Testis (tissue), 3 donors: ENCODE measurements around the gene KPTN. TPM values are rescaled to one million over a fixed set of nuclear protein-coding genes. Genes with fewer than 3 reads are reported as not detected.

Experiments
- DNase-seq: peaks from one replicate; pipeline ENCODE4 v3.0.0-alpha.2; 2019
- H3K27ac ChIP-seq, 2 donors: fragments of 200-600 bp; sonication (generic); one replicate each; pipeline ENCODE4 v1.5.1; 2019
- H3K27me3 ChIP-seq: fragments of 200-600 bp; sonication (generic); one replicate; pipeline ENCODE4 v1.5.1; 2019
- H3K36me3 ChIP-seq: fragments of 200-600 bp; sonication (generic); one replicate; pipeline ENCODE4 v1.5.1; 2017; ENCODE audit warnings: low read depth; ENCODE audit errors: missing control alignments
- H3K4me1 ChIP-seq: fragments of 200-600 bp; sonication (generic); one replicate; pipeline ENCODE4 v1.5.1; 2019
- H3K4me3 ChIP-seq, 2 donors: fragments of 200-600 bp; sonication (generic); one replicate each; pipeline ENCODE4 v1.5.1; 2017 to 2019
- H3K9me3 ChIP-seq: fragments of 200-600 bp; sonication (generic); one replicate; pipeline ENCODE4 v1.5.1; 2017
- CTCF ChIP-seq, 3 experiments: fragments of 450-650 bp in 2 of 3; fragments of 200-600 bp in 1 of 3; sonication (generic) in 1 of 3; IDR thresholded peaks; one replicate each; pipeline ENCODE4 v1.5.1; 2016 to 2019; ENCODE audit warnings: antibody characterized with exemption in 3 of 3, mild to moderate bottlenecking in 2 of 3, moderate library complexity in 1 of 3
- POLR2A ChIP-seq: fragments of 450-650 bp; IDR thresholded peaks from one replicate; pipeline ENCODE4 v1.6.1; 2017; ENCODE audit warnings: antibody characterized with exemption, mild to moderate bottlenecking, moderate library complexity
- WGBS, 2 donors: methylation state at CpG; one replicate each; pipeline ENCODE4 v1.1.5; 2018; 5-methylcytosine and 5-hydroxymethylcytosine counted together
- intact Hi-C: fragments of 100-400 bp; cut with DNase I; formaldehyde crosslinking; loops from one replicate; pipeline ENCODE4 v1.15.1; 2023; ENCODE audit warnings: low total_unique reads
- polyA plus RNA-seq: library from polyadenylated mRNA; stranded (reverse); fragments of 350-450 nt; fragmentation: Illumina TruSeq; extraction: RNeasy Lipid Tissue Mini Kit (QIAGEN cat#74804); gene quantifications from one replicate; pipeline ENCODE4 v1.2.3, GENCODE V29; 2014; ENCODE audit warnings: low read depth, low replicate concordance; ENCODE audit not compliant: insufficient read depth
- total RNA-seq, 2 donors: library from RNA; depleted of rRNA; stranded (reverse); fragments of >200 nt; gene quantifications; one replicate each; pipeline ENCODE4 v1.2.3, GENCODE V29; 2016

The KPTN gene
- total and polyA plus RNA-seq, 3 donors from 2014 or later: 12.9 to 30.0 (median 13.5) TPM

DNA sequence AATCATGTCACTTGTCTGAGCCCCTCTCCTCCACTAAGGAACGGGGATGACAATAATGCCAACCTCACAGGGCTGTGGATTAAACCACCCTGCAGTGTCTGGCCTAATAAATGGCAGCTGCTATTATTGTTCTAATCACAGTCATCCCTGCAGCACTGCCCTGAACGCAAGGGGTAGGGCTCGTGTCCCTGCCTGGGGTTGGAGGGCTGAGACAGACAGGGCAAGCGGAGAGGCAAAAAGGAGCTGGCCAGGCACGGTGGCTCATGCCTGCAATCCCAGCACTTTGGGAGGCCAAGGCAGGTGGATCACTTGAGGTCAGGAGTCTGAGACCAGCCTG is 10.2 kb upstream of the KPTN start:
- 84 to 92% methylated on average over 5 of the region's 5 CpGs for WGBS, 2 donors
- H3K36me3 ChIP-seq: no peaks in the 10 kb centered on the region
- intact Hi-C loops: no loop called here

GRCh38 chr19:47493378-47494210 is 9.6 kb upstream of the KPTN start:
- Histone ChIP-seq H3K4me1 (no peaks in the 10 kb centered on the region), H3K36me3 (no peaks in the 10 kb centered on the region), H3K9me3 (no peaks in the 10 kb centered on the region), H3K27me3 (no peaks in the 10 kb centered on the region), H3K27ac (no peak overlapping the region), H3K4me3 (no peak overlapping the region)
- intact Hi-C loops: no loop called here
- DNase-seq: no peak
- TF ChIP-seq CTCF (IDR thresholded peaks at IDR 0.05): no peak
- TF ChIP-seq POLR2A: no peak
- WGBS, 2 donors: 86 to 93% methylated on average over 12 to 18 of the region's 18 CpGs

More for the DNA sequence above, 10.2 kb upstream of the KPTN start:
- Histone ChIP-seq H3K4me1 (no peaks in the 10 kb centered on the region), H3K27ac (no peak overlapping the region), H3K4me3 (no peak overlapping the region), H3K9me3 (no peaks in the 10 kb centered on the region), H3K27me3 (no peaks in the 10 kb centered on the region)
- TF ChIP-seq CTCF (IDR thresholded peaks at IDR 0.05) (no peak), POLR2A (no peak)
- DNase-seq: no peak

GRCh38 chr19:47492571-47493377 is 8.8 kb upstream of the KPTN start:
- no peaks in the 10 kb centered on the region for H3K36me3 ChIP-seq
- TF ChIP-seq CTCF (IDR thresholded peaks at IDR 0.05) (no peak), POLR2A (no peak)
- WGBS, 2 donors: 72 to 73% methylated on average over 16 to 23 of the region's 23 CpGs
- intact Hi-C loops: no loop called here
- no peaks in the 10 kb centered on the region for H3K4me1 ChIP-seq
- no peak overlapping the region for H3K4me3 ChIP-seq
- no peak overlapping the region for H3K27ac ChIP-seq
- DNase-seq: no peak
- no peaks in the 10 kb centered on the region for H3K9me3 ChIP-seq
- H3K27me3 ChIP-seq: no peaks in the 10 kb centered on the region

DNA sequence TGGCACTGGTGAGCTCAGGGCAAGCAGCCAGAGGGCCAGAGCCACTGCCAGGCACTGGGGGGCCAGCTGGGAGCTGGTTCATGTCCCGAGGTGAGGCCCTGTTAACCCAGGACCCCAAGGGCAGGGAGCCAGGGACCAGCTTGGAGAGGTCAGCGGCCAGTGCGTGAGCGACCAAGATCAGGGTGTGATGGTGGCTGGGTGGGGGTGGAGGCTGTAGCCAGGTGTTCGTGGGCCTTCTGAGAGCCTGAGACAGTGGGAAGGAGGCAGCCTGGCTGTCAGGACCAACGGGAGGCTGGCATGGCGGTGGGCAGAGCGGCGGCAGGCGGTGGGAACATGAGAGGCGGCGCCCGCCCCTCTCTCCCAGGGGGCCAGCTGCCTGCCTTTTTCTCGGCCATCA is 8.1 kb upstream of the KPTN start:
- Histone ChIP-seq H3K4me1 (no peaks in the 10 kb centered on the region), H3K4me3 (no peak overlapping the region), H3K36me3 (no peaks in the 10 kb centered on the region), H3K27me3 (no peaks in the 10 kb centered on the region), H3K9me3 (no peaks in the 10 kb centered on the region), H3K27ac (no peak overlapping the region)
- no peak for DNase-seq
- TF ChIP-seq POLR2A: no peak
- no peak for TF ChIP-seq CTCF (IDR thresholded peaks at IDR 0.05)
- WGBS, 2 donors: 86 to 93% methylated on average over 14 of the region's 14 CpGs
- intact Hi-C loops: no loop called here
